DMS153 (cell line): ENCODE data around the gene GREB1.

Experiments used
- DNase-seq: peaks from one replicate; lab custom pipeline; 2025; lab: John Stamatoyannopoulos, UW

GREB1 gene

DNA sequence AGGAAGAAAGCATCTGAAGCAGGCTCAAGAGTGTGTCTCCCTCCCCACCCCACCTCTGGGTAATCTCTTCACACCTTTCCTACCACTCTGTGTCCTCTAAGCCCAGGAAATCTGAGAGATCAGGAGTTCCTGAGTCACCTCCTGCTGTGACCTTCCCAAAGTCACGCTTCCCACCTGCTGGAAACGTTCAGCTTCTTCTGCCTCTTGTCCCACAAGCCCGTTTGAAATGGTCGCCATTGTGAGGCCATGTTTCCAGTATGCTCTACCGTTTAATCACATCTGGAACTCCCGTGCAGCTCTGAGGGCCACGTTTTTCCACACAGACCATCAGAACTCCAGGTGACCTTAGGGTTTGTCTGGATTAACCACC lies 25.9 kb downstream of the GREB1 start:
- no peak for DNase-seq

DNA sequence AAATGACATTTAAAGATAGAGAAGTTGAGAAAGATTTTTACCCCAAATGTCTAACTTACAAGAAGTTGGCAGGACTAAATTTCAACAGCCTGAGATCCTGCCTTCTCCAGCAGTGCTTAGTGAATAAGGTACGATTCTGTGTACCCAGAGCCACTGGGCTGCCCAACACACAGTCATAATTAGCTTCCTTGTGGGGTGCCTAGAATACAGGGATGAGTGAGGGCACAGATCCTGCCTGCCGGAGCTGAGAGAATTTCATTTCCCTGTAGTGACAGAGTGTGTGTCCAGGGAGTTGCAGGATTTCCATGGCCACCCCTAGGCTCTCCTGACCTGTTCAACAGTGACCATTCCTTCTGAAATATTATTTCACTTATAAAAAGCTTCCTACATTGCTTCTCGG lies 27.0 kb downstream of the GREB1 start:
- DNase-seq = no peak

DNA sequence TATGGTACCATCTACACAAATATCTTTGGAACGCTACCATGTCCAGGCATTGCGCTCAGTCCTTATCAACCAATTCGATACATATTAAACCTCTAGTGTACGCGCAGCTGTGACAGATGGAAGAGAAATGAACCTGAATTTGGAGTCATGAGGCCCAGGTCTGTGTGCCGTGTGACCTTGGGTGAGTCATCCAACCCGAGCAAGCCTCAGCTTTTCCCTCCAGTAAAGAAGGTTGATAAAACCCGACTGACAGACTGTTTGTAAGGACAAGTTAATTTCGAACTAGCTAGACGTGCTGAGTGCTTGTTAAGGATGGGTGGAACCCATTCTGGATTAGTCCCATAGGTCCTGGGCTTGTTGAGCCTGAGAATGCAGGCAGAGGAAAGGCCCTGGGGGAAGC lies 28.2 kb downstream of the GREB1 start:
- DNase-seq = no peak

DNA sequence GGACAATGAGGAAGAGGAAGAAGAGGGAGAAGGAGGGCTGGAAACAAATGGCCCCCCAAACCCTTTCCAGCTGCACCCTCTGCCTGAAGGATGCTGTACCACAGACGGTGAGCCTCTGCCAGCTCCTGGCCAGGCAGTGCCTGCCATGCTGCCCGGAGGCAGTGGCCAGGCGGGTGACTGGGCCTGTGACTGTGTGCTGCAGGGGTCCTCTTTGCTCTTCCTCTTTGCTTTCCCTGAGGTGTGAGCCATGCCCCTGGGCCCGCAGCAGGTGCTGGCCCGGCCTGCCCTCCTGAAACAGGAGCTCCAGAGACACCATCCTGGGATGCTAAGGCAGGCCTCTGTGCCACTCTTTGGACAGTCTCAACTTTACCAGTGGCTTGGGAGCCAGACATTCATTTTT lies 28.6 kb downstream of the GREB1 start:
- no peak for DNase-seq

DNA sequence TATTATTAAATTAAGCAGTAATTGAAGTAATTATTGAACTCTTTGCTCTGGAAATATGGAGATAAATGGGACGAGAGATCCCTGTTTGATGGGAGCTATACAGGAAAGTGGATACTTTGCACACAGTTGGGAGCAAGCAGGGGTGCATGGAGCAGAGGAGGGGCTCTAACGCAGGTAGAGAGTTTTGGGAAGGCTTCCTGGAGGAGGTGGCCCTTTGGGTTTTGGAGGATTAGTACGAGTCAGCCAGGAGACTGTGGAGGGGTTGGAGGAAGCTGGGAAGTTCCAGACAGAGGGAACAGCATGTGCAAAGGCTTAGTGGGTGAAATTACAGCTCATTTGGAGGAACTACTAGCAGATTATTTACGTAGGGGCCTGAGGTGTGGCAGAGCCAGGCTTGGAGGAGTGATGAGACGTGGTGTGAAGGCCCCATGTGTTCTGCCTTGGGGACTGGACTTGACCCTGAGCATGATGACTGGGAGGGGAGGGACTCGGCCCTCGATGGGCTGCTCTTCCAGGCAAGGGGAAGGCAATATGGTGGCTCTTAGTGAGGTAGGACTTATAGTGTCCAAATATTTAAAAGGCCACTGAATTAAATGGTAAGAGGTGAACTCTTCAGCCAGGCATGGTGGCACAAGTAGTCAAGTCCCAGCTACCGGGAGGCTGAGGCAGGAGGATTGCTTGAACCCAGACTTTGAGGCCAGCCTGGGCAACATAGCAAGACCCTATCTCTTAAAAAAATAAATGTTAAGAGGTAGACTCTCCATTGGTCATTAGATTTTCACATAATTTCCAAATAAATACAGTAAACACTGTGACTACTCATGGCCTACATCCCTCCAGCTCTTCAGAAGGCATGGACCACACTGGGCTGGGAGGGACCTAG lies 30.2 kb downstream of the GREB1 start:
- DNase-seq = no peak

DNA sequence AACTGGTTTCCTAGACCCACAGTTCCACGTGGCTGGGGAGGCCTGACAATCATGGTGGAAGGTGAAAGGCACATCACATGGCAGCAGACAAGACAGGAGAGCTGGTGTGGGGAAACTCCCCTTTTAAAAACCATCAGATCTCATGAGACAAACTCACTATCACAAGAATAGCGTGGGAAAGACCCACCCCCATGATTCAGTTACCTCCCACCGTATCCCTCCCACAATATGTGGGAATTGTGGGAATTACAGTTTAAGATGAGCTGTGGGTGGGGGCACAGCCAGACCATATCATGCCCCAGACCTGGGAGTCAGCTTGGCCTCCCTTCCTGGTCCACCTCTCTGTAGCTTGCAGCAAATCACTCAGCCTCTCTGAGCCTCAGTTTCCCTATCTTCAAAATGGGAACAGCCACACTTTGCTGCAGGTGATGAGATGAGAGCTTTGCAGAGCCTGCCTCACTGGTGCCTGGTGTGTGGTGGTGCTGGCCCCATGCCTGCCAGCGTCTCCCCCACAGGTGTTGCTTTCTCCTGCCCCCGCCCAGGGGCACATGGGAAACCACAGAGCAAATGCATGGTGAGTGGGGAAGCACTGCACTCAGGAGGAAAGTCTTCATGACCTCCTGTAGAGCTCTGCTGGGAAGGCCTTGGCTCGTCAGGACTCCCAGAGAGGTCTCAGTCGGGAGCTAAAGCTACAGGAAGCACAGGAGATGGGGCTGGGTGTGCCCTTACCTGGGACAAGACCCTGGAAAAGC lies 31.1 kb downstream of the GREB1 start:
- DNase-seq = no peak

DNA sequence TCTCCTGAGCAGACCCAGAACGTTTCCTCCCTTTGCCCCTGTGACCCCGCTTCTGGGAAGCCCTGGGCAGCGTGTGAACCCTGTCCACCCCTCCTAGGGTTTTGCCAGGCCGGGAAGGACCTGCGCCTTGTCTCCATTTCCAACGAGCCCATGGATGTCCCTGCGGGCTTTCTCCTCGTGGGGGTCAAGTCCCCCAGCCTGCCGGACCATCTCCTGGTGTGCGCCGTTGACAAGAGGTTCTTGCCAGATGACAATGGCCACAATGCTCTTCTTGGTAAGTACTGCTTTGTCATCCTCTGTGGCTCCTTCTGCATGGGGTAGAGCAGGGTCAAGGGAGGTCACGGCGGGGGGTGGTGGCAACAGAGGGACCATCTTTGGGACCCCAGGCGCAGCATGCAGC lies 32.5 kb downstream of the GREB1 start:
- no peak for DNase-seq

DNA sequence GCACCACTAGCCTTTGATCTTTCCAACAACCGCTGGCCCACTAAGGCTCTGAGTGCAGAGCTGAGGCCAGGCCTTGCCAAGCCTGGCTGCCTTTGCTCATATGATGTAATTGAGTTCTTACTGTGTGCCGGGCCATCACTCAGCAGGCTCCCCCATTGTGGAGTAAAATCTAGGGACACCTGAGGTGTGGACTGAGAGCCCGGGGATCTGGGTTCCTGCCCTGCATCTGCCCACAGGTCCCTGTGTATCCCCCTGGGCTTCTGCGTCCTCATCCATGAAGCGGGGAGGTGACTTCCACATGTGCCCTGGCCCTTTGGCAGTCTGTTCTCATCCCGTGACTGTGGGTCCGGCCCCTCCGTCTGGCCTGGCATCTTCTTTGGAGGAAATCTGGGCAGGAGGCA lies 33.8 kb downstream of the GREB1 start:
- no peak for DNase-seq

DNA sequence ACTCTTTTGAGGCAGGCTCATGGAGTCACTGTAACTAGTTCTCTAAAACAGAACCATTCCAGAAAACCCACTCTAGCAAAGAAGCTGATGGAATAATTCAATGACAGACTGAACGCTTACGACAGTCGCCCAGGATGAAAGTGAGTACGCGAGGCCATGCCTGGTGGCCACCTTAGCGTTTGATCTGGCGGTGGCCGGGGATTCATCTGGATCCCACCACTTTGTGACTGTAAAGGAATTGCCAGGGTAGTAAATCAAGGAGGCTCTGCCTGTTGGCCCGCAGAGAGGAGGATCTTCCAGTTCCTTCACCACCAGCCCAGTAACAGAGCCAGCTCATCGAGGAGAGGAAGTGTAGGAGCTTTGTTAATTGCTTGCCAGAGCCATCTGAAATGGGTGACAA lies 34.6 kb downstream of the GREB1 start:
- no peak for DNase-seq

DNA sequence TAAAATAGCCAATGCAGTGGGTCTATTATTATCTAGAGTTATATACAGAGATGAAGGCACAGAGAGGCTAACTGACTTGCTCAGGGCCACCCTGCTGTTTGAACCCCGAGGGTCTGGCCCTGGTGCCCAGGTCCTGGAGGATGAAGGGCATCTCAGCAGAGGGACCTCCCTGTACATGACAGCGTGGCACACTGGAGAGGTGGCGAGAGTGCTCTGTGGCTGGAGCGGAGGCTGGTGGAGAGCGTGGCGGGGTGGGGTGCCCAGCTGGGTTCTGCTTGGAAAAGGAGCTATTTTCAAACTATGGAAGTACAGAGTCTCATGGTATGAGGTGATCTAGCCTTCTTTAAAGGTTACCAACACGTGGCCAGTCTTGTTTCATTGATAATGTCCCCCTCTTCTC lies 35.8 kb downstream of the GREB1 start:
- no peak for DNase-seq

DNA sequence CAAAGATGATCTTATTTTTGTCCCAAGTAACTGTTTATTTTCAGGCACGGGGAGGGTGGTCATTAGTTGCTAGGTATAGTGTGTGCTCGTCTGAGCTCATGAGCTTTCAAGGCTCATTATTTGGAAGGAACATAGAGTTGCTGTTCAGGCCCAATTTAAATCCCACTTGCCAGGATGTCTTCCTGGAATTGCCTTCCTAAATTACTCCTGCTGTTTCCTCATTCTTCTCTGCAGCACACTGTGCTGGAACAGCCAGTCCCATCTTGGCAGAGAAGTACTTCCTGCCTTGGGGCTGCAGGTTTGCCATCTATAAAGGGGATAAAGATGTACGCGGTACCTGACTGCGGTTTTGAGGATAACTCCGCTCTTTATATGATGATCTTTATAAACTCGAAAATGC lies 37.3 kb downstream of the GREB1 start:
- peak; percentile 44 for DNase-seq

DNA sequence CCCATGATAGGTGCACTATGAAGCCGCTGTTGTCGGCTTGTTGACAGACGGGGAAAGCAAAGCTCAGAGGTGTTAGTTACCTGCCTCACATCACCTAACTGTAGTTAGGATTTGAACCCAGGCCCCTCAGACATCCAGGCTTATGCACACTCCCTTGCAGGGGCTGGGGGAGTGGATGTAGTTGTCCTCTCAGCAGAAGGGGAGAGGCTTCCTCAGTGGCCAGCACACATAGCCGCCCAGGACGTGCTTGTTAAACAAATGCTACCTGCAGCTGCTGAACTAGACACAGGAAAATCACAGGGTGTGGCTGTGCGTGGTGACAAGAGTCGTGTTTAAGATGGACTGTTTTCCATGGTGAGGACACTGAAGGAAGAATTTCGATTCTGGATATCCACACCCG lies 39.2 kb downstream of the GREB1 start:
- no peak for DNase-seq

DNA sequence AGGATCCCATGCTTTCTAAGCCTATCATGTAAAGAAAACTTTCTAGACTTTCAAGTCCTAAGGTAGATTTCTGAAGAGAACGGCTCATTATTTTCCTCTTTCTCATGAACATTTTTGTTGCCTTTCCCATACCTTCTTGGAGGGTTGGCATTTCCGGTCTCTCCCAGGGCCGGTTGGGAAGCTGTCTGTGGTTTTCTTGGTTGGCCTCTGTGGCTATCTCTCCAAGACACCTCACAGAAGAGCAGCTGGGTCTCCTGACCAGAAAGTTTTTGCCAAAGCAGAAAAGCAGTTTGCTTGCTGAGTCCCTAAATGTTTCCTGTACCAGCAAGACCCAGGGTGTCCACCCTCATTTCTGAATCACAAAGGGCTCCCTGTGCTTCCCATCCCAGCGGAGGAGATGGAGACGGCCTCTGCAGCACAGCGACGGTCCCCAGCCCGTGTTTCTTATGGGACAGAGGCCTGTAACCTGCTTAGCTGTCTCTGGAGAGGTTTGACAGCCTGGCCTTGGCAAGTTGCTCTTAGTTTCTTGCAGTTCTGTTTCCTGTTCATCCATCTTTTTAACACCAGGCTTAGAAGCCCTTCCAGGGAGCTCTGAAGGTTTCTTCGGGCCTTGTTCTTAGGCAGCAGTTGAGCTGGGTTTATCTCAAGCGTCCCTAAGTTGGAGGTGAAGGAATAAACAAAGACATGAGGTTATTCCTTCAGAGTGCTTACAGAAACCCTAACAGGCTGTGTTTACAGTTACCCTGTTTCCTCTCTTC lies 39.8 kb downstream of the GREB1 start:
- no peak for DNase-seq

DNA sequence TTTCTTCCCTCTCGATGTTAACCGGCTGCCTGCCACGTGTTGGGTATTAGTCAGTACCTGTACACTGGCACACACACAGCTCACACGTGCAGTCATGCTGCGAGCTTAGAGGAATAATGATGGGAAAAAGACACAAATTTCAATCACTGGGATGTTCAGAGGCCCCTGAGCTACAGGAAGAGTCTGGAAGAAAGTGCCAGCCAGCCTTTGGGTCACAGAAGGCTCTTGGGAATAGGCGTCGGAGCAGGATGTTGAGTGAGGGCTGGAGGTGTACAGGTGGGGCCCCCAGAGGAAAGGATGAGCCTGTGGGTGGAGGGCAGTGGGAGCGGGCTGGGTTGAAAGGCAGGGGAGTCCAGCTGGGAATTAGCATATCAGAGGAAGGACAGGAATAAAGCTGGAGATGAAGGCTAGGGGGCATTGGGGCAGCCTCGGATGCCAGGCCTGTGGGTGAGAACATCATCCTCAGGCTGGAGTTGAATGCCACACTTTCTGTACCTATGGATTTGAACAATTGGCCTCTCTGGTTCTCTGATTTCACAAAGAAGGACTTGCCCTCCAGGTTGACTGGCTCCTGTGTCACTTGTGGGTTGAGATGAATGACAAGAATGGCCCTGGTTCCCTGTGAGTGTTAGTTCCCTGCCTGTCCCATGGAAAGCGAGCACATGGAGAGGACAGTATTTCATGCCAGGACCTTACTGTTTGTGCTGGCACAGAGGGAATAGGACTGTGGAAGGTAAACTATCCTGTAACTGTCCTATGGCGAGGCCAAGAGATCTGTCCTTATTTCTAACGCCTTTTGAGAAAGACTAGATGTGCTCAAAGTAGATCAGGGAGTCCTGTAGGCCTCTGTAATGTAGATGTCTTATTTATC lies 40.6 kb downstream of the GREB1 start:
- no peak for DNase-seq

DNA sequence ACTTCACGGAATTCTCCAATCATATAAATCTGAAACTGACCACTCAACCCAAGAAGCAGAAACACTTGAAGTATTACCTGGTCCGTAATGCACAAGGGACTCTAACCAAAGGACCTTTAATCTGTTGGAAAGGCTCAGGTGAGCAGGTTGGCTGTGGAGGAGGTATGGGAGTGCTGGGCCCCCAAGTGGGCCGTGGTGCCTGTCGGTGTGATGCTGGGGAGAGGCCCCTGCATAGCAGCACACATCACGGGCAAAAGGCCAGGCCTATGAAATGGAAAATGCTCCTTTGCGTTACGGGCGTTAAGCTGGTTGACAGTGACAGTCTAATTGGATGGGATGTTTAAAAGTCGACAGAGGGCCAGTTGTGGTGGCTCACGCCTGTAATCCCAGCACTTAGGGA lies 42.6 kb downstream of the GREB1 start:
- DNase-seq = no peak

DNA sequence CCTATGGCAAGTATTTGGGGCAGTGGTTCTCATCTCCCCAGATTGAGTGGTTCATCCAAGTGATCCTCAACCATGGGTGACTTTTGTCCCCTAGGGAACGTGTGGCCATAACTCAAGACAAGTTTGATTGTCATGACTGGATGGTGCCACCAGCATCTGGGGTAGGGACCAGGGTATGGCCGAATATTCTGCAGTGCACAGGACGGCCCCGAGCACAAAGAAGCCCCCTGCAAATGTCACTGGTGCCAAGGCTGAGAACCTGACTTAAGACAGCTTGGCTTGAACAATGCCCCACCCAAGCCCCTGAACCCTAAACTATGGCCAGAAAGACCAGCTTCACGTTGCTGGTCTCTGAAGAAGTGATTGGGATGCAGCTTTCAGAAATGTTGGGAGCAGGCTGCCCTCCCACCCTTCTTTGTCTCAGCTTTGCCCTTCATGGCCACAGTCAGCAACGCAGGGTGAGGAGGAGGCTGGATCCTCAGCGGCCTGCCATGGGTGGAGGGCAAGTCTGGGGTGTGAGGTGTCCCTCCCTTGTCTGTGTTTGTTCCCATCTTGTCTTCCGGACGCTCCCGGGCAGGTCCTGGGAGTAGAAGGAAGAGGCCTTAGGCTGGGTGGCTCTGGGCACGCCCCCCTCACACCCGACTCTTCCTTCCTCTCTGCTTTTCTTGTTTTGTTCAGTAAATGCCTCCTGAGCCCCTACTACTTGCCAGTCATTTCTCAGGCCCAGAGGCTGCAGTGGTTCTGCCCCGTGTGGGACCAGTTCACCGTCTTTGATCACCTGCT lies 43.4 kb downstream of the GREB1 start:
- no peak for DNase-seq

DNA sequence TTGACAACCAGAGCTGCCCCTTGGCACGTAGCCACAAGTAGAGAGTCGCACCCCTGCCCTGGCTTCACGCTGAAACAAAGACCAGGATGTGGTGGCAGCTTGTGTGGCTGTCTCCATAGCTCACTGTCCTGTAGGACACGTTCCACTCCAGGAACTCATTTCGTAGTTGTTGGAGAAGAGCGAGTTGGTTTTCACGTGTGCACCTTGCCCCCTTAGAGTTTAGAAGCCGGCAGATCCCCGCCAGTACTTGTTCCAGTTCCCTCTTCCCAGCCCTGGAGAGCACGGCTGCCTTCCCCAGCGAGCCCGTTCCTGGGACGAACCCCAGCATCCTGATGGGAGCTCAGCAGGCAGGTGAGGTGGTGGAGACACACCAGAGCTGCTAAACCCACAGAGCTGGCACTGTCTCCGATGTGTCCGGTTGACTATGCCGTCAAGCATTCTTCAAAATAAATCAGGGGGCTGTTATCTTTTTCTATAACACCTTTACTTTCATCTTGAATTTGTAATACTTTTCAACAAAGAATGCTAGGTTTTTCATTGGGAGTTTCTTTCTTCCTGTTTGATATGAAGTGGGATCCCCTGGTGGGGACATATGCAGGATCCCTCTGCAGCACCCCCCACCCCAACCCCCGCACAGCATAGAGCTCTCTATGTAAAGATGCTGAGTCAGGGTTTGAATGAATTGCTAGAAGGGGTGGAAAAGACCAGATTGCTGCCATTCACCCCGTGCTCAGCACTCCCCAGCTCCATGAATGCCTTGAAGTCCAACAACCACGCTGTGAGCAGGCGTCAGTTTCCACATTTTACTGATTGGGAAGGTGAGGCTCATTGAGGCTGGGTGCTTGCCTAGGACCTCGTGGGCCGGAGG lies 44.5 kb downstream of the GREB1 start:
- DNase-seq = peak; percentile 44

DNA sequence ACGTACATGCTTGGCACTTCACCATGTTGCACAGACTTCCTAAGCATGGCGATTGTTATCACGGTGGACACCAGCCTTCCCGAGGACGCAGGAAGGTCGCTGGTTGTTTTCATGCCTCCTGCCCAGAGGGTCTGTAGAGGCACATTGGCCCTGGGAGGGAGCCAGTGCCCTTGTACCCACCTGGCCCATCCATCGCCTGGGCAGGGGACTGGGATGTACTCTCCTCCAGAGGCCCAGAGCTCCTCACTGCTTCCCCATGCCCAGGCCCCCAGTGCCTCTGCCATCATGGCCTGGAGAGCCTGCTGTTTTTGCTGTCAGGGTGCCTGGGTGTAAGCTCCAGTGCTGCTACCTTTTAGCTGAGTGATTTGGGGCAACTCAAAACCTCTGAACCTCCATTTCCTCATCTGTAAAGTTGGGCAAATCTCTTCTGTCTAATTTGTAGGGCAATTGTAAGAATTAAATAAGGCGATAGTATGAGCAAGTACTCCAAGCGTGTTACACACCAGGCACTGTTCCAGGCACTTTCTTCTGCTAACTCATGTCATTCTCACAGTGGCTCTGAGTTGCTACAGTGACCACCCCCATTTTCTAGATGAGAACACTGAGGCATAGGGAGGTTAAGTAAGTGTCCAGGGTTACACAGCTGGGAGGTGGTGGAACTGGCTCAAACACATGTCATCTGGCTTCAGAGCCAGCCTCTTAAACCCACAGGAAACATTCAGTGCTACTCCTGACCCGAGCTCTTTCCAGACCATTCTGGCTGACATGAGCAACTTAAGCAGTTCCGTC lies 45.3 kb downstream of the GREB1 start:
- no peak for DNase-seq
